HepG2 (cell line): ENCODE measurements around the gene TEAD3. TPM values are rescaled to one million over a fixed set of nuclear protein-coding genes. Genes with fewer than 3 reads are reported as not detected.
A peak's percentile ranks its signal among the peaks of the same experiment; 100 is the strongest.
"Not testable (repeated sequence)": the region's sequence is repeated elsewhere in the genome, so short reads cannot be mapped to it uniquely, and the experiment has no call there.

Experiments
- ATAC-seq: fragments of 200-7000 bp; cut with Tn5 transposase; 3 replicates; pipeline ENCODE4 v1.9.1; 2020; ENCODE audit warnings: mild to moderate bottlenecking, moderate library complexity
- BruUV-seq: library from RNA; stranded (reverse); fragments of 400-500 nt; replicated peaks from 2 replicates; lab custom pipeline; 2021; lab: Mats Ljungman, UMichigan
- CTCF ChIA-PET: fragments of 300-600 bp; formaldehyde crosslinking; extraction: SDS; loops from one replicate; lab custom pipeline; 2021; ENCODE audit warnings: low total read pairs, inconsistent platforms, low intra/inter-chr PET ratio; lab: Yijun Ruan, JAX
- POLR2A ChIA-PET: fragments of 350-600 bp; sonication (Branson Sonifier 250); formaldehyde crosslinking; loops from one replicate; lab custom pipeline; 2020; ENCODE audit warnings: antibody characterized with exemption, inconsistent platforms; lab: Yijun Ruan, JAX
- DNase-seq: peaks from one replicate; pipeline ENCODE4 v3.0.0-alpha.2; 2015; ENCODE audit warnings: low spot score
- FAIRE-seq: peaks from 3 replicates; lab custom pipeline; 2011; peaks lifted over from hg19 to GRCh38; lab: Jason Lieb, UNC
- H2AFZ ChIP-seq: one replicate; pipeline ENCODE4 v1.6.1; 2011; ENCODE audit warnings: low read length, inconsistent platforms
- H3K27ac ChIP-seq: fragments of 300-600 bp; 3 replicates; pipeline ENCODE4 v1.8.0; 2011; ENCODE audit warnings: mixed run types, mild to moderate bottlenecking, mixed read lengths, low read length, inconsistent platforms; ENCODE audit not compliant: insufficient read depth; ENCODE audit errors: extremely low read length
- H3K27me3 ChIP-seq, 2 experiments: fragments of 200-600 bp in 1 of 2; 2 replicates in 1 of 2; 3 replicates in 1 of 2; pipeline versions ENCODE4 v1.6.0 to v1.8.0; 2011; ENCODE audit warnings: low read length in 2 of 2, mild to moderate bottlenecking in 2 of 2, moderate library complexity in 2 of 2, inconsistent platforms in 1 of 2; ENCODE audit not compliant: insufficient read depth in 2 of 2, control insufficient read depth in 1 of 2
- H3K36me3 ChIP-seq, 2 experiments: fragments of 200-600 bp in 1 of 2; replicated peaks in 1 of 2; 2 replicates in 1 of 2; 3 replicates in 1 of 2; pipeline versions ENCODE4 v1.5.1 to v1.8.0; 2011; ENCODE audit warnings: low read length in 2 of 2, inconsistent platforms in 1 of 2; ENCODE audit not compliant: insufficient read depth in 2 of 2, control insufficient read depth in 1 of 2
- H3K4me1 ChIP-seq: 2 replicates; pipeline ENCODE4 v1.5.1; 2012; ENCODE audit warnings: low read length, inconsistent platforms; ENCODE audit not compliant: insufficient read depth
- H3K4me2 ChIP-seq: 2 replicates; pipeline ENCODE4 v1.6.0; 2011; ENCODE audit warnings: low read depth, low read length, inconsistent platforms
- H3K4me3 ChIP-seq, 3 experiments: fragments of 200-600 bp in 1 of 3; sonication (generic), shearing (Covaris generic) in 1 of 3; replicated peaks in 1 of 3; 2 replicates each; pipeline ENCODE4 v1.5.1; 2011 to 2016; ENCODE audit warnings: low read length in 3 of 3, inconsistent platforms in 2 of 3, low read depth in 2 of 3, mild to moderate bottlenecking in 2 of 3, control low read depth in 1 of 3, mixed read lengths in 1 of 3; ENCODE audit not compliant: insufficient read depth in 1 of 3
- H3K79me2 ChIP-seq: one replicate; pipeline ENCODE4 v1.6.1; 2011; ENCODE audit warnings: low read length, inconsistent platforms; ENCODE audit not compliant: insufficient read depth
- H3K9ac ChIP-seq: 2 replicates; pipeline ENCODE4 v1.6.0; 2011; ENCODE audit warnings: mild to moderate bottlenecking, low read depth, low read length, inconsistent platforms; ENCODE audit not compliant: insufficient read depth
- H3K9me3 ChIP-seq: 2 replicates; pipeline ENCODE4 v1.5.1; 2012; ENCODE audit warnings: mild to moderate bottlenecking, low read length
- H4K20me1 ChIP-seq: 2 replicates; pipeline ENCODE4 v1.6.0; 2011; ENCODE audit warnings: inconsistent platforms, mild to moderate bottlenecking, low read length, moderate library complexity; ENCODE audit not compliant: insufficient read depth
- DMAP1 ChIP-seq: IDR thresholded peaks from 2 replicates; pipeline ENCODE4 v1.6.1; 2016
- ELF1 ChIP-seq: sonication (generic); formaldehyde crosslinking; IDR thresholded peaks from 2 replicates; pipeline ENCODE4 v1.4.0; 2020; ENCODE audit warnings: missing genetic modification reagents
- TMF1 ChIP-seq: sonication (generic); formaldehyde crosslinking; IDR thresholded peaks from 2 replicates; pipeline ENCODE4 v1.8.1; 2022; ENCODE audit warnings: low read depth, missing genetic modification reagents
- ZKSCAN1 ChIP-seq: fragments of 150-350 bp; IDR thresholded peaks from 2 replicates; pipeline ENCODE4 v1.6.1; 2014; ENCODE audit warnings: low read length
- ZMYM3 ChIP-seq: sonication (generic); formaldehyde crosslinking; IDR thresholded peaks from 2 replicates; pipeline ENCODE4 v1.5.1; 2020; ENCODE audit warnings: mild to moderate bottlenecking, missing genetic modification reagents
- ZNF121 ChIP-seq: sonication (generic); formaldehyde crosslinking; IDR thresholded peaks from 2 replicates; pipeline ENCODE4 v1.5.0; 2020; ENCODE audit warnings: mild to moderate bottlenecking, missing genetic modification reagents
- ZNF768 ChIP-seq: sonication (generic); formaldehyde crosslinking; IDR thresholded peaks from 2 replicates; pipeline ENCODE4 v1.4.0; 2020; ENCODE audit warnings: missing genetic modification reagents
- WGBS: methylation state at CpG from one replicate; pipeline ENCODE4 v1.1.6; 2017; ENCODE audit warnings: low lambda C conversion rate; 5-methylcytosine and 5-hydroxymethylcytosine counted together
- in situ Hi-C: cut with HindIII; loops from 2 replicates; pipeline ENCODE4 v1.10.0; 2017; ENCODE audit warnings: low pct_unique_long_range_greater_than_20kb; ENCODE audit not compliant: extremely low pct_ligation_motif_present
- intact Hi-C: fragments of 100-400 bp; cut with micrococcal nuclease; formaldehyde crosslinking; loops from one replicate; pipeline ENCODE4 v1.10.0; 2022; ENCODE audit not compliant: unreplicated experiment
- polyA plus RNA-seq, 8 experiments: library from polyadenylated mRNA; depleted of rRNA in 3 of 8; stranded (reverse) in 7 of 8; unstranded in 1 of 8; fragments of >200 nt; fragmentation: Illumina TruSeq in 4 of 8; extraction: Trizol in 4 of 8; gene quantifications; 2 replicates each; pipeline versions ENCODE4 v1.2.1 to v1.2.3, GENCODE V29; 2011 to 2016; ENCODE audit warnings: low read depth in 4 of 8, missing spikeins in 1 of 8, mixed read lengths in 1 of 8; ENCODE audit not compliant: insufficient read depth in 1 of 8
- total RNA-seq, 5 experiments: library from RNA; depleted of rRNA; stranded (reverse); fragments of >200 nt; fragmentation: Illumina TruSeq; extraction: Trizol; gene quantifications; 2 replicates each; pipeline ENCODE4 v1.2.3, GENCODE V29; 2016; ENCODE audit warnings: low read depth in 1 of 5

Gene TEAD3
- total and polyA plus RNA-seq, 2 of the 13 experiments (the other 11 are each of a cell fraction or from before 2014, with no cell fraction given) = 15.1 to 16.5 TPM

- H3K27ac ChIP-seq = no peak overlapping the region
- H3K4me1 ChIP-seq = peaks cover 35% of the 10 kb centered on the region
- H4K20me1 ChIP-seq = no peaks in the 10 kb centered on the region
- H3K27me3 ChIP-seq = peaks cover 2 to 25% of the 10 kb centered on the region in 2 experiments; a peak in 3 of 5 replicates
- no peaks in the 10 kb centered on the region for H3K36me3 ChIP-seq
- WGBS = 55% methylated on average over 6 of the region's 6 CpGs
- no peak for DNase-seq
- no peak overlapping the region for H2AFZ ChIP-seq
- no peaks in the 10 kb centered on the region for H3K79me2 ChIP-seq
- H3K9ac ChIP-seq = no peak overlapping the region
- no peaks in the 10 kb centered on the region for H3K9me3 ChIP-seq
- in situ Hi-C loops = no loop called here
- no peak for ATAC-seq
- FAIRE-seq = no peak
- TF ChIP-seq ZKSCAN1 = peak; percentile 85
- TF ChIP-seq ZNF121 (CRISPR knock-in tag) = peak; percentile 64
- TF ChIP-seq TMF1 (CRISPR knock-in tag) = no peak
- TF ChIP-seq ZNF768 (CRISPR knock-in tag) = peak; percentile 85; the same call in 1 of the 2 replicates
- TF ChIP-seq ZMYM3 = peak; percentile 75
- no peak for TF ChIP-seq DMAP1
- no TSS peak for BruUV-seq
- ChIA-PET POLR2A (no interaction called here), CTCF (no interaction called here)
- H3K4me2 ChIP-seq = no peak overlapping the region
- H3K4me3 ChIP-seq = no peak overlapping the region
- intact Hi-C loops = no loop called here
These were observed 21.9 kb upstream of the TEAD3 start for GRCh38 chr6:35518566-35519312.

DNA sequence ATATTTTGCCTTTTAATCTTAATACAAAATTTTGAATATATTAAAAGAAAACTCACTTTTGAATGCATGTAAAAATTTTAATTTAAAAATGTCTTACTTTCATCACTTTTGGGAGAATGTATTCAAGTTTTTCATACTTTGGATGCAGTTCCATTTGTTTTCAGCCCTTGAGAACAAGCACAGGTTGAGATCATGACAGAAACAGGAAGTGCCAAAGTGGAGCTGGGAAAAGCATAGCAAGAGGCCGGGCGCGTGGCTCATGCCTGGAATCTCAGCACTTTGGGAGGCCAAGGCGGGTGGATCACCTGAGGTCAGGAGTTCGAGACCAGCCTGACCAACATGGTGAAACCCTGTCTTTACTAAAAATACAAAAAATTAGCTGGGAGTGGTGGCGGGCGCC lies 21.1 kb upstream of the TEAD3 start:
- WGBS = 44% methylated on average over 7 of the region's 7 CpGs
- intact Hi-C loops = not testable (repeated sequence)

More for the DNA sequence above, 21.1 kb upstream of the TEAD3 start:
- H3K27me3 ChIP-seq = peaks cover 2 to 25% of the 10 kb centered on the region in 2 experiments; a peak in 3 of 5 replicates
- H3K4me3 ChIP-seq, BruUV-seq, H2AFZ ChIP-seq, in situ Hi-C loops, ATAC-seq, H3K27ac ChIP-seq, FAIRE-seq, H3K79me2 ChIP-seq, H4K20me1 ChIP-seq, H3K9me3 ChIP-seq, DNase-seq, H3K4me2 ChIP-seq, H3K36me3 ChIP-seq, CTCF ChIA-PET, H3K9ac ChIP-seq: not testable (repeated sequence)
- H3K4me1 ChIP-seq = peaks cover 31% of the 10 kb centered on the region
- POLR2A ChIA-PET = interaction anchor here (1.5 kb wide), 1 partner anchor 14 kb away, joined by 3 read pairs; no protein-coding TSS in a partner anchor
- TF ChIP-seq ELF1 (CRISPR knock-in tag) = peak; percentile 40; the same call in 1 of the 2 replicates
